ENCODE measurements around the gene MED17.

DNA sequence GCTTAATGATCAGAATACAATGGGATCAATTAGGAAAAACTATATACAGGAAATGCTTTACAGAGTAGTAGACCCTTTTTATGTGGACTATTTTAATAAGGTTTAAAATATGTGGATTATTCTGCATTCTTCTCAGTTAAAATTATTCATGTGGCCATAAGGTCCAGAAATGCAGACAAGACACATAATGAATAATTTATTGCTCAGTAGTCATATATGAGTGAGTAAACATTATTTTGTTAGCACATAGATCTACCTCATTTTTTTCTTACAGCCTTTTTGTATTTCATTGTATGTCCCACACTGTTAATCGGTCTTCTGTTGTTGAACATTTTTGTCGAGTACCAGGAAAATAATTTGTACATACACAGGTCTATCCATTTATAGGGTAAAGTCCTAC is 20.8 kb downstream of the MED17 start:
- TF ChIP-seq, protein P1, sequence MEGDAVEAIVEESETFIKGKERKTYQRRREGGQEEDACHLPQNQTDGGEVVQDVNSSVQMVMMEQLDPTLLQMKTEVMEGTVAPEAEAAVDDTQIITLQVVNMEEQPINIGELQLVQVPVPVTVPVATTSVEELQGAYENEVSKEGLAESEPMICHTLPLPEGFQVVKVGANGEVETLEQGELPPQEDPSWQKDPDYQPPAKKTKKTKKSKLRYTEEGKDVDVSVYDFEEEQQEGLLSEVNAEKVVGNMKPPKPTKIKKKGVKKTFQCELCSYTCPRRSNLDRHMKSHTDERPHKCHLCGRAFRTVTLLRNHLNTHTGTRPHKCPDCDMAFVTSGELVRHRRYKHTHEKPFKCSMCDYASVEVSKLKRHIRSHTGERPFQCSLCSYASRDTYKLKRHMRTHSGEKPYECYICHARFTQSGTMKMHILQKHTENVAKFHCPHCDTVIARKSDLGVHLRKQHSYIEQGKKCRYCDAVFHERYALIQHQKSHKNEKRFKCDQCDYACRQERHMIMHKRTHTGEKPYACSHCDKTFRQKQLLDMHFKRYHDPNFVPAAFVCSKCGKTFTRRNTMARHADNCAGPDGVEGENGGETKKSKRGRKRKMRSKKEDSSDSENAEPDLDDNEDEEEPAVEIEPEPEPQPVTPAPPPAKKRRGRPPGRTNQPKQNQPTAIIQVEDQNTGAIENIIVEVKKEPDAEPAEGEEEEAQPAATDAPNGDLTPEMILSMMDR (IDR thresholded peaks at IDR 0.05) = no peak
- TF ChIP-seq, protein P2, sequence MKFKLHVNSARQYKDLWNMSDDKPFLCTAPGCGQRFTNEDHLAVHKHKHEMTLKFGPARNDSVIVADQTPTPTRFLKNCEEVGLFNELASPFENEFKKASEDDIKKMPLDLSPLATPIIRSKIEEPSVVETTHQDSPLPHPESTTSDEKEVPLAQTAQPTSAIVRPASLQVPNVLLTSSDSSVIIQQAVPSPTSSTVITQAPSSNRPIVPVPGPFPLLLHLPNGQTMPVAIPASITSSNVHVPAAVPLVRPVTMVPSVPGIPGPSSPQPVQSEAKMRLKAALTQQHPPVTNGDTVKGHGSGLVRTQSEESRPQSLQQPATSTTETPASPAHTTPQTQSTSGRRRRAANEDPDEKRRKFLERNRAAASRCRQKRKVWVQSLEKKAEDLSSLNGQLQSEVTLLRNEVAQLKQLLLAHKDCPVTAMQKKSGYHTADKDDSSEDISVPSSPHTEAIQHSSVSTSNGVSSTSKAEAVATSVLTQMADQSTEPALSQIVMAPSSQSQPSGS (CRISPR knock-in tag; IDR thresholded peaks at IDR 0.05; ENCODE audit: borderline replicate concordance, low read depth) = no peak
- TF ChIP-seq ETV6 (CRISPR knock-in tag; IDR thresholded peaks at IDR 0.05) (no peak), ZBTB21 (CRISPR knock-in tag; IDR thresholded peaks at IDR 0.05; ENCODE audit: borderline replicate concordance) (no peak)
- TF ChIP-seq, protein P3, sequence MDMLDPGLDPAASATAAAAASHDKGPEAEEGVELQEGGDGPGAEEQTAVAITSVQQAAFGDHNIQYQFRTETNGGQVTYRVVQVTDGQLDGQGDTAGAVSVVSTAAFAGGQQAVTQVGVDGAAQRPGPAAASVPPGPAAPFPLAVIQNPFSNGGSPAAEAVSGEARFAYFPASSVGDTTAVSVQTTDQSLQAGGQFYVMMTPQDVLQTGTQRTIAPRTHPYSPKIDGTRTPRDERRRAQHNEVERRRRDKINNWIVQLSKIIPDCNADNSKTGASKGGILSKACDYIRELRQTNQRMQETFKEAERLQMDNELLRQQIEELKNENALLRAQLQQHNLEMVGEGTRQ (CRISPR knock-in tag; IDR thresholded peaks at IDR 0.05) = no peak

Data from WTC11 (cell line).